Non-pigmented ciliary epithelial cell (primary cell): Measurements from ENCODE around the gene IRF2BP2.

Source experiments
- DNase-seq: peaks from one replicate; pipeline ENCODE4 v3.0.0-alpha.2; 2010; ENCODE audit warnings: low read depth

IRF2BP2 gene

GRCh38 chr1:234556245-234556943 lies 53.6 kb downstream of the IRF2BP2 start:
- DNase-seq: no peak

GRCh38 chr1:234555390-234556024 lies 54.5 kb downstream of the IRF2BP2 start:
- DNase-seq: no peak

GRCh38 chr1:234554698-234555311 lies 55.2 kb downstream of the IRF2BP2 start:
- no peak for DNase-seq
